ENCODE results near the gene CNRIP1. TPM values are rescaled to one million over a fixed set of nuclear protein-coding genes. Genes with fewer than 3 reads are reported as not detected.

The CNRIP1 gene
- total RNA-seq, 1 donor from 2014 or later: 43.2 TPM

DNA sequence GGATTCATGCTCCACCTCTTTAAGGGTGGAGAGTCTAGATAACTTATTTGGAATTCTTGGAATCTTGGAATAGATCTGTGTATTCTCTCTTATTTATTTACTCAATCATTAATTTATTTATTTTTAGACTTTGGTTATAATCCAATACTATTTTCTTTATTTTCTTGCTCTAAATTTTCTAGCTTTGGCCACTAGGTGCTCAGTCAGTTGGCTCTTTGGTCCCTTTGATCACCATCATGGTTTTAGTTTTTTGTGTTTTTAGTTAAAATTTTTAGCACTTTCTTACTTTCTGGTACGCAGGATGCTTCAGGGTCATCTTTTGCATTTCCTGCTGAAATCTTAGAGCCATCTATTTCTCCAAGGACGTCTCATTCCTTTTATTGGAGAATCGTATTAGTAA is 40.1 kb upstream of the CNRIP1 start:
- H3K9me3 ChIP-seq: no peaks in the 10 kb centered on the region
- no peaks in the 10 kb centered on the region for H3K36me3 ChIP-seq
- no peak overlapping the region for H3K27ac ChIP-seq
- H3K4me1 ChIP-seq: no peaks in the 10 kb centered on the region
- intact Hi-C loops (cut with DNase I): loop anchor here (5.0 kb wide), 1 partner anchor 82 kb away; no protein-coding TSS in a partner anchor
- H3K27me3 ChIP-seq: no peaks in the 10 kb centered on the region
- no peak overlapping the region for H3K4me3 ChIP-seq
- no peak for DNase-seq (ENCODE audit: extremely low spot score in 2 of 2)
- TF ChIP-seq, protein P1, sequence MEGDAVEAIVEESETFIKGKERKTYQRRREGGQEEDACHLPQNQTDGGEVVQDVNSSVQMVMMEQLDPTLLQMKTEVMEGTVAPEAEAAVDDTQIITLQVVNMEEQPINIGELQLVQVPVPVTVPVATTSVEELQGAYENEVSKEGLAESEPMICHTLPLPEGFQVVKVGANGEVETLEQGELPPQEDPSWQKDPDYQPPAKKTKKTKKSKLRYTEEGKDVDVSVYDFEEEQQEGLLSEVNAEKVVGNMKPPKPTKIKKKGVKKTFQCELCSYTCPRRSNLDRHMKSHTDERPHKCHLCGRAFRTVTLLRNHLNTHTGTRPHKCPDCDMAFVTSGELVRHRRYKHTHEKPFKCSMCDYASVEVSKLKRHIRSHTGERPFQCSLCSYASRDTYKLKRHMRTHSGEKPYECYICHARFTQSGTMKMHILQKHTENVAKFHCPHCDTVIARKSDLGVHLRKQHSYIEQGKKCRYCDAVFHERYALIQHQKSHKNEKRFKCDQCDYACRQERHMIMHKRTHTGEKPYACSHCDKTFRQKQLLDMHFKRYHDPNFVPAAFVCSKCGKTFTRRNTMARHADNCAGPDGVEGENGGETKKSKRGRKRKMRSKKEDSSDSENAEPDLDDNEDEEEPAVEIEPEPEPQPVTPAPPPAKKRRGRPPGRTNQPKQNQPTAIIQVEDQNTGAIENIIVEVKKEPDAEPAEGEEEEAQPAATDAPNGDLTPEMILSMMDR (IDR thresholded peaks at IDR 0.05): no peak
- TF ChIP-seq POLR2AphosphoS5 (IDR thresholded peaks at IDR 0.05; ENCODE audit: insufficient read depth in 1 of 2, low read depth in 1 of 2) (no peak), POLR2A (IDR thresholded peaks at IDR 0.05) (no peak)

DNA sequence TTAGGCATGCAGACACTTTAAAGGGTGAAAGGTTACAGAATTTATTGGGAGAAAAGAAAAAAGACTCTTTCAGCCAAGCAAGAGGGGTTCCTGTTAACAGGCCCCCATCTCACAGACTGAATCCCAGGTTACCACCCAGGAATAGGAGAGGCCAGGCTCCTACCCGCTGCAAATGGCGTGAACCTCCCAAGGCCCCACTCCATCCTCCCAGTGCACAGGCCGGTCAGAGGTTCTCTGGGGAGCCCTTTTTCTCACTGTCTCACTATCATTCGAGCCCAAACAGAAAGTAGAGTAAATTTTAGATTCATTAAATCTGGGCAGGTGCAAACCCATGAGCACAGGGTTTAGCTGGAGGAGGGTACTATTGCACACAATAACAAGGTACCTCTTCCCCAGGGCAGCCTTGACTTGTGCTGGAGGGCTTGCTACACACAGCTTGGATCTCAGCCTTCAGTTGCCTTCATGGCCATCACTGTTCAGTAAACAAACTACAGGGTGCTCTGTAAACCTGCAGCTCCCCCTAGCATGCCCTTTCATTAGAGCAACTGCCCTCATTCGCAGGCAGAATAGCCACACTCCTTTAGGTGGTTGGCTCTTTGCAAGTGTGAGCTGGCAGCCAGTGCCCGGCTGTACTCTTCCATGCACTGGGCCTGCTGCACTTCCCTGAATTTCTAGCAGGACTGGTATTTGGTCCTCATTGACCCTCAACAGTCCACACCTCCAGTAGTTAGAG is 38.0 kb upstream of the CNRIP1 start:
- intact Hi-C loops (cut with DNase I): no loop called here
- DNase-seq (ENCODE audit: extremely low spot score in 2 of 2): no peak
- Histone ChIP-seq H3K4me1 (no peaks in the 10 kb centered on the region), H3K9me3 (no peaks in the 10 kb centered on the region), H3K36me3 (no peaks in the 10 kb centered on the region), H3K27ac (no peak overlapping the region), H3K4me3 (no peak overlapping the region), H3K27me3 (no peaks in the 10 kb centered on the region)
- TF ChIP-seq, protein P1 (IDR thresholded peaks at IDR 0.05): peak in 1 of 3 experiments; percentile 31
- no peak for TF ChIP-seq POLR2A (IDR thresholded peaks at IDR 0.05)

DNA sequence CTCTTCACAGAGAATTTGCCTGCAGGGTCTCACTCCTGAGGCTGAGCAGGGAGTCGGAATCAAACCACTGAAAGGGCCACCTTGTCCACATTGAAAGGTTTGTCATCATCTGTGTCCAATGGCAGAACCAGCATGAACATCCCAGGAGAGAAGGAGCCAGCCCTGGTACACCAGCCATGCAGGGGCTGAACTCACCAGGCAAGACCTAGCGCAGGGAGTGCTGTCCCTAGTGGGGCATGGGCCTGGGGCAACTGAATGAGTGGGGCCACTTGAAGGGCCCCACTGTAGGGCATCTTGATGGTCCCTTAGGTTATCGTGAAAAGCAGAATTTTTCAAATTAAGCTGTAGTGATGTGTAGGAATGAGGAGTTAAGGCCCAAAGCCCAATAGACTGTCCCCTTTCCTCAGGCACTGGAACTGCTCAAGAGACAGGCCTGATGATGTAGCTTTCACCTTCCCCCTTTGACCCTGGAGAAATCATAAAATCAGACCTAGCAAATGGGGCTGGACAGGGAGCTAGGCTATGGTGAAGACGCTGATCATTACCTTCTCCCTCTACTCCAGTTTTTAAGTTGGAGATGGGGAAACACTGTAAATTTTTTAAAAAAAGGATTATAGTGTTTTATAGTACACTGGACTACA is 37.0 kb upstream of the CNRIP1 start:
- no peak overlapping the region for H3K4me3 ChIP-seq
- no peak for TF ChIP-seq POLR2AphosphoS5 (IDR thresholded peaks at IDR 0.05; ENCODE audit: insufficient read depth in 1 of 2, low read depth in 1 of 2)
- TF ChIP-seq, protein P1 (IDR thresholded peaks at IDR 0.05): no peak
- no peak for TF ChIP-seq POLR2A (IDR thresholded peaks at IDR 0.05)
- H3K27me3 ChIP-seq: no peaks in the 10 kb centered on the region
- no peak for DNase-seq (ENCODE audit: extremely low spot score in 2 of 2)
- no peaks in the 10 kb centered on the region for H3K4me1 ChIP-seq
- H3K36me3 ChIP-seq: no peaks in the 10 kb centered on the region
- H3K27ac ChIP-seq: no peak overlapping the region
- no peaks in the 10 kb centered on the region for H3K9me3 ChIP-seq
- intact Hi-C loops (cut with DNase I): no loop called here

DNA sequence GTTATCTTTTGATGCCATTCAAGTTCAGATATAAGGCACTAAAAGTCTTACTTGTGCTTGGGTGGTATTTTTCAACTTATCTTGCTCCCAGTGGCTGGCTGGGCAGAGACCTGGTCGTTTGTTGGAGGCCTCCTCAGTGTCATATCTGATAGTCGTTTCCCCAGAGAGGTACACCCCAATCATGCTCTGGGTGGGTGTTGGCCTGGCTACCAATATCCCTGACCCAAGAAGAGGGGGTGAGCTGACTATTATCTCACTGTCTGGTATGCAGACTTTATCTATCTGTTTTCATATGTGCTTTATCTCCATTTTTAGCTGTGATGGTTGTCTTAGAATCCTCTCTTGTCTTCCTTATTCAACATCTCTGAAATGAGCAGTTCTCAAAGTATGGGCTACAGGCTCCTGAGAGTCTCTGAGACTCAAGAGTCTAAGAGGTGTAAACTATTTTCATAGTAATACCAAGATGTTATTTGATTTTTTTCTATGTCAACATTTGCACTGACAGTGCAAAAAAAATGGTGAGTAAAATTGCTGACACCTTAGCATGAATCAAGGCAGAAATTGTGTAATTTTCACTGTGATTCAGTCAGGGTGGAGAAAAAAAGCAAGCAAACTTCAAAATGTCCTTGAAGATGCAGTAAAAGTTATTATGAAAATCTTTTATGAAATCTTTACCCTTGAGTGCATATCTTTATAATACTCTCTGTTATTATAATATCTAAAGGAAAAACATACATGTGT is 33.1 kb upstream of the CNRIP1 start:
- no peak for TF ChIP-seq POLR2AphosphoS5 (IDR thresholded peaks at IDR 0.05; ENCODE audit: insufficient read depth in 1 of 2, low read depth in 1 of 2)
- TF ChIP-seq, protein P1 (IDR thresholded peaks at IDR 0.05): no peak
- no peak for TF ChIP-seq POLR2A (IDR thresholded peaks at IDR 0.05)
- Histone ChIP-seq H3K4me1 (no peaks in the 10 kb centered on the region), H3K27me3 (no peaks in the 10 kb centered on the region), H3K9me3 (no peaks in the 10 kb centered on the region), H3K36me3 (no peaks in the 10 kb centered on the region), H3K27ac (no peak overlapping the region), H3K4me3 (no peak overlapping the region)
- no peak for DNase-seq (ENCODE audit: extremely low spot score in 2 of 2)
- intact Hi-C loops (cut with DNase I): no loop called here

All from vagina (tissue), 2 donors.